ENCODE results near the gene KIF26A.

GRCh38 chr14:104092931-104093365 lies 45.4 kb upstream of the KIF26A start:
- TF ChIP-seq POLR2A (IDR thresholded peaks at IDR 0.05; ENCODE audit: low read length) (no peak), GATA1 (IDR thresholded peaks at IDR 0.05; ENCODE audit: low read depth, low read length) (no peak)
